HepG2 (cell line): ENCODE results near the gene MAPK8IP3. TPM values are rescaled to one million over a fixed set of nuclear protein-coding genes. Genes with fewer than 3 reads are reported as not detected.
A peak's percentile ranks its signal among the peaks of the same experiment; 100 is the strongest.

ENCODE experiments used
- ATAC-seq: fragments of 200-7000 bp; cut with Tn5 transposase; 3 replicates; pipeline ENCODE4 v1.9.1; 2020; ENCODE audit warnings: mild to moderate bottlenecking, moderate library complexity
- BruUV-seq: library from RNA; stranded (reverse); fragments of 400-500 nt; replicated peaks from 2 replicates; lab custom pipeline; 2021; lab: Mats Ljungman, UMichigan
- CTCF ChIA-PET: fragments of 300-600 bp; formaldehyde crosslinking; extraction: SDS; loops from one replicate; lab custom pipeline; 2021; ENCODE audit warnings: low total read pairs, inconsistent platforms, low intra/inter-chr PET ratio; lab: Yijun Ruan, JAX
- POLR2A ChIA-PET: fragments of 350-600 bp; sonication (Branson Sonifier 250); formaldehyde crosslinking; loops from one replicate; lab custom pipeline; 2020; ENCODE audit warnings: antibody characterized with exemption, inconsistent platforms; lab: Yijun Ruan, JAX
- DNase-seq: peaks from one replicate; pipeline ENCODE4 v3.0.0-alpha.2; 2015; ENCODE audit warnings: low spot score
- FAIRE-seq: peaks from 3 replicates; lab custom pipeline; 2011; peaks lifted over from hg19 to GRCh38; lab: Jason Lieb, UNC
- H2AFZ ChIP-seq: one replicate; pipeline ENCODE4 v1.6.1; 2011; ENCODE audit warnings: low read length, inconsistent platforms
- H3K27ac ChIP-seq: fragments of 300-600 bp; 3 replicates; pipeline ENCODE4 v1.8.0; 2011; ENCODE audit warnings: mixed run types, mild to moderate bottlenecking, mixed read lengths, low read length, inconsistent platforms; ENCODE audit not compliant: insufficient read depth; ENCODE audit errors: extremely low read length
- H3K27me3 ChIP-seq, 2 experiments: fragments of 200-600 bp in 1 of 2; 2 replicates in 1 of 2; 3 replicates in 1 of 2; pipeline versions ENCODE4 v1.6.0 to v1.8.0; 2011; ENCODE audit warnings: low read length in 2 of 2, mild to moderate bottlenecking in 2 of 2, moderate library complexity in 2 of 2, inconsistent platforms in 1 of 2; ENCODE audit not compliant: insufficient read depth in 2 of 2, control insufficient read depth in 1 of 2
- H3K36me3 ChIP-seq, 2 experiments: fragments of 200-600 bp in 1 of 2; replicated peaks in 1 of 2; 2 replicates in 1 of 2; 3 replicates in 1 of 2; pipeline versions ENCODE4 v1.5.1 to v1.8.0; 2011; ENCODE audit warnings: low read length in 2 of 2, inconsistent platforms in 1 of 2; ENCODE audit not compliant: insufficient read depth in 2 of 2, control insufficient read depth in 1 of 2
- H3K4me1 ChIP-seq: 2 replicates; pipeline ENCODE4 v1.5.1; 2012; ENCODE audit warnings: low read length, inconsistent platforms; ENCODE audit not compliant: insufficient read depth
- H3K4me2 ChIP-seq: 2 replicates; pipeline ENCODE4 v1.6.0; 2011; ENCODE audit warnings: low read depth, low read length, inconsistent platforms
- H3K4me3 ChIP-seq, 3 experiments: fragments of 200-600 bp in 1 of 3; sonication (generic), shearing (Covaris generic) in 1 of 3; replicated peaks in 1 of 3; 2 replicates each; pipeline ENCODE4 v1.5.1; 2011 to 2016; ENCODE audit warnings: low read length in 3 of 3, inconsistent platforms in 2 of 3, low read depth in 2 of 3, mild to moderate bottlenecking in 2 of 3, control low read depth in 1 of 3, mixed read lengths in 1 of 3; ENCODE audit not compliant: insufficient read depth in 1 of 3
- H3K79me2 ChIP-seq: one replicate; pipeline ENCODE4 v1.6.1; 2011; ENCODE audit warnings: low read length, inconsistent platforms; ENCODE audit not compliant: insufficient read depth
- H3K9ac ChIP-seq: 2 replicates; pipeline ENCODE4 v1.6.0; 2011; ENCODE audit warnings: mild to moderate bottlenecking, low read depth, low read length, inconsistent platforms; ENCODE audit not compliant: insufficient read depth
- H3K9me3 ChIP-seq: 2 replicates; pipeline ENCODE4 v1.5.1; 2012; ENCODE audit warnings: mild to moderate bottlenecking, low read length
- H4K20me1 ChIP-seq: 2 replicates; pipeline ENCODE4 v1.6.0; 2011; ENCODE audit warnings: inconsistent platforms, mild to moderate bottlenecking, low read length, moderate library complexity; ENCODE audit not compliant: insufficient read depth
- AGO2 ChIP-seq: fragments of 200-400 bp; formaldehyde crosslinking; optimal IDR thresholded peaks from 2 replicates; pipeline ENCODE3; 2017; ENCODE audit warnings: mild to moderate bottlenecking, low read depth, low read length, moderate library complexity
- ATF5 ChIP-seq: sonication (generic); formaldehyde crosslinking; IDR thresholded peaks from 2 replicates; pipeline ENCODE4 v1.4.0; 2020; ENCODE audit warnings: mild to moderate bottlenecking, low read depth, missing genetic modification reagents
- CEBPG ChIP-seq: IDR thresholded peaks from 2 replicates; pipeline ENCODE4 v1.6.1; 2016
- FOXA1 ChIP-seq, 2 experiments: fragments of 450-650 bp in 1 of 2; sonication (generic) in 1 of 2; formaldehyde crosslinking in 1 of 2; IDR thresholded peaks; 2 replicates each; pipeline versions ENCODE4 v1.4.0 to v1.6.1; 2016 to 2020; ENCODE audit warnings: missing genetic modification reagents in 1 of 2
- PREB ChIP-seq: sonication (generic); formaldehyde crosslinking; IDR thresholded peaks from 2 replicates; pipeline ENCODE4 v1.4.0; 2020; ENCODE audit warnings: missing genetic modification reagents
- SNAI1 ChIP-seq: sonication (generic); formaldehyde crosslinking; IDR thresholded peaks from 2 replicates; pipeline ENCODE4 v1.5.0; 2020; ENCODE audit warnings: mild to moderate bottlenecking, missing genetic modification reagents, borderline replicate concordance
- TFAP4 ChIP-seq: sonication (generic); IDR thresholded peaks from 2 replicates; pipeline ENCODE4 v1.6.1; 2016; ENCODE audit warnings: low read depth, borderline replicate concordance
- YY1 ChIP-seq: IDR thresholded peaks from 2 replicates; pipeline ENCODE4 v1.6.1; 2011; ENCODE audit warnings: low read length, low read depth, moderate library complexity, mild to moderate bottlenecking; ENCODE audit not compliant: insufficient read depth, insufficient replicate concordance
- ZBTB44 ChIP-seq: sonication (generic); formaldehyde crosslinking; IDR thresholded peaks from 2 replicates; pipeline ENCODE4 v1.4.0; 2020; ENCODE audit warnings: missing genetic modification reagents
- ZNF281 ChIP-seq: sonication (generic); formaldehyde crosslinking; IDR thresholded peaks from 2 replicates; pipeline ENCODE4 v1.4.0; 2020; ENCODE audit warnings: missing genetic modification reagents, borderline replicate concordance
- ZNF615 ChIP-seq: sonication (generic); formaldehyde crosslinking; IDR thresholded peaks from 2 replicates; pipeline ENCODE4 v1.5.0; 2020; ENCODE audit warnings: mild to moderate bottlenecking, missing genetic modification reagents, borderline replicate concordance
- WGBS: methylation state at CpG from one replicate; pipeline ENCODE4 v1.1.6; 2017; ENCODE audit warnings: low lambda C conversion rate; 5-methylcytosine and 5-hydroxymethylcytosine counted together
- in situ Hi-C: cut with HindIII; loops from 2 replicates; pipeline ENCODE4 v1.10.0; 2017; ENCODE audit warnings: low pct_unique_long_range_greater_than_20kb; ENCODE audit not compliant: extremely low pct_ligation_motif_present
- intact Hi-C: fragments of 100-400 bp; cut with micrococcal nuclease; formaldehyde crosslinking; loops from one replicate; pipeline ENCODE4 v1.10.0; 2022; ENCODE audit not compliant: unreplicated experiment
- polyA plus RNA-seq, 8 experiments: library from polyadenylated mRNA; depleted of rRNA in 3 of 8; stranded (reverse) in 7 of 8; unstranded in 1 of 8; fragments of >200 nt; fragmentation: Illumina TruSeq in 4 of 8; extraction: Trizol in 4 of 8; gene quantifications; 2 replicates each; pipeline versions ENCODE4 v1.2.1 to v1.2.3, GENCODE V29; 2011 to 2016; ENCODE audit warnings: low read depth in 4 of 8, missing spikeins in 1 of 8, mixed read lengths in 1 of 8; ENCODE audit not compliant: insufficient read depth in 1 of 8
- total RNA-seq, 5 experiments: library from RNA; depleted of rRNA; stranded (reverse); fragments of >200 nt; fragmentation: Illumina TruSeq; extraction: Trizol; gene quantifications; 2 replicates each; pipeline ENCODE4 v1.2.3, GENCODE V29; 2016; ENCODE audit warnings: low read depth in 1 of 5

Gene MAPK8IP3
- total and polyA plus RNA-seq, 2 of the 13 experiments (the other 11 are each of a cell fraction or from before 2014, with no cell fraction given): 25.1 to 41.7 TPM

GRCh38 chr16:1708768-1709180, 2.8 kb downstream of the MAPK8IP3 start:
- POLR2A ChIA-PET: no interaction called here
- Histone ChIP-seq H3K9me3 (no peaks in the 10 kb centered on the region), H3K9ac (no peak overlapping the region), H2AFZ (no peak overlapping the region), H3K27ac (no peak overlapping the region), H3K4me2 (peak overlapping the region; percentile 96; the same call in 1 of the 2 replicates), H3K79me2 (peaks cover 63% of the 10 kb centered on the region), H3K27me3 (no peaks in the 10 kb centered on the region; a peak in 1 of 5 replicates), H4K20me1 (peaks cover 18% of the 10 kb centered on the region), H3K4me3 (no peak overlapping the region), H3K4me1 (peaks cover 53% of the 10 kb centered on the region), H3K36me3 (peaks cover 0 to 9% of the 10 kb centered on the region in 2 experiments; a peak in 1 of 5 replicates)
- no peak for DNase-seq
- BruUV-seq: no TSS peak
- CTCF ChIA-PET: no interaction called here
- intact Hi-C loops: loop anchor here (10.0 kb wide), 1 partner anchor 94 kb away; the partner anchor contains the start of genes CRAMP1 and IFT140
- ATAC-seq: no peak
- WGBS: 95% methylated on average over 11 of the region's 13 CpGs
- in situ Hi-C loops: no loop called here
- no peak for FAIRE-seq
- TF ChIP-seq TFAP4: no peak
- TF ChIP-seq YY1: no peak
- no peak for TF ChIP-seq ZNF615 (CRISPR knock-in tag)
- TF ChIP-seq CEBPG: no peak
- TF ChIP-seq ZNF281 (CRISPR knock-in tag): no peak
- TF ChIP-seq SNAI1 (CRISPR knock-in tag): no peak
- no peak for TF ChIP-seq ATF5 (CRISPR knock-in tag)
- no peak for TF ChIP-seq ZBTB44 (CRISPR knock-in tag)
- no peak for TF ChIP-seq FOXA1 (IDR thresholded peaks at IDR 0.05)
- TF ChIP-seq FOXA1 (CRISPR knock-in tag; IDR thresholded peaks at IDR 0.05): no peak
- TF ChIP-seq PREB (CRISPR knock-in tag): no peak
- TF ChIP-seq AGO2: no peak
